GM18499 (cell line): ENCODE data around the gene FAM114A1.

Experiments
- ATAC-seq: cut with Tn5 transposase; IDR thresholded peaks from one replicate; pipeline ENCODE4 v1.9.1; 2021; ENCODE audit warnings: moderate number of reproducible peaks; ENCODE audit not compliant: insufficient read depth, unreplicated experiment

FAM114A1 gene

DNA sequence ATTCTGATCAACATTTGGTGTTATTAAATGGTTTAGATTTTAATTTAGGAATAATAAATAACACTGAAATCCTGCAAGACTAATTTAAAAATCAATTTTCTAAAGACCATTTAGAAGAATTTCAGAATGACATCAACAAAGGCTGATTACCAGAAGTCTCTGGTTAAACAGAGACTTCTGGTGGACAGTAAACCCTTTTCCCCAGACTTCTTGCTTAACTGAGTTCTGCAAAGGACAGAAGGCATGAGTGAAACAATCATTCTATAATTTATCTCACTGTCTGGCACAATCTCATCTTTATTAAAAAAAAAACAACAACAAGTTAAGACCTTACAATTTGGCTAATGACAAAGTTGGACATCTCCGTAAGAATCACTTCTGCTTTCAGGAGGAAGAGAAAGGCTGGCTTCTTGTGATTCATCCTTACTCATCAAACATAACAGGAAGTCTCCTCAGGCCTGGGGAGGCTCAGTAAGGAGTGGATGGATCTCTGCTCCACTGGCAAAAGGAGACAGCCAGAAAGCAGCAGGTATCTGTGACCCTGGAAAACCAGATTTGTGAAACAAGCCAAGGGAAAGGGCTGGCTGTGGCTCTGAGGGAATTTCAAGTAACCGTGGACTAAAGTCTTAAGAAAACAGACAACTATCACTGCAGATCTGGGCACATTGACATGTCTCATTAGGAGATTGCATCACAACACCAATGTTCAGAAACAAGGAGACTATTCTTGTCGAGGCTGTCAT lies 10.1 kb upstream of the FAM114A1 start:
- peak; percentile 59 for ATAC-seq

DNA sequence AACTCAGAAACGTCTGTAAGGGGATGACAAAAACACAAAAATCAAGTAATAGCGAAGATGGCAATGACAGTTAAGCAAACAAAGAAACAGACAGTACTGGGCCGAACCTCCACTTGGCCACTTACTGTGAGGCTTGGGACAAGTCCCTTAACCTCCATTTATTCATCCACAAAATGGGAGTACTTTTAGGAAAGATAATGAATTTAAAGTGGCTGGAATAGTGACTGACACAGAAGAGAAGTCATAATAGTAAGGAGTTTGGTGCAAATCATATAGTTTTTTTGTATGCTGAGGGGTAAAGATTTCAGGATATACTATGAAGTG lies 9.5 kb upstream of the FAM114A1 start:
- ATAC-seq = no peak

DNA sequence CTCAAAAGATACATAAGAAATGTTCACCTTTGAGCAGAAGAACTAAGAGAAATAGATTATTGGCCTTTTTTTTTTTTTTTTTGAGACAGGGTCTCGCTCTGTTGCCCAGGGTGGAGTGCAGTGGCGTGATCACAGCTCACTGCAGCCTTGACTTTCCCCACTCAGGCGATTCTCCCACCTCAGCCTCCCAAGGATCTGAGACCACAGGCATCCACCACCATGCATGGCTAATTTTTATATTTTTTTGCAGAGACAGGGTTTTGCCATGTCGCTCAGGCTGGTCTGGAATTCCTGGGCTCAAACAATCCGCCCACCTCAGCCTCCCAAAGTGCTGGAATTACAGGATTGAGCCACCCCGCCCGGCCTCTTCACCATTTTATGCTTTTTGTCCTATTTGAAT lies 8.1 kb upstream of the FAM114A1 start:
- ATAC-seq = no peak

DNA sequence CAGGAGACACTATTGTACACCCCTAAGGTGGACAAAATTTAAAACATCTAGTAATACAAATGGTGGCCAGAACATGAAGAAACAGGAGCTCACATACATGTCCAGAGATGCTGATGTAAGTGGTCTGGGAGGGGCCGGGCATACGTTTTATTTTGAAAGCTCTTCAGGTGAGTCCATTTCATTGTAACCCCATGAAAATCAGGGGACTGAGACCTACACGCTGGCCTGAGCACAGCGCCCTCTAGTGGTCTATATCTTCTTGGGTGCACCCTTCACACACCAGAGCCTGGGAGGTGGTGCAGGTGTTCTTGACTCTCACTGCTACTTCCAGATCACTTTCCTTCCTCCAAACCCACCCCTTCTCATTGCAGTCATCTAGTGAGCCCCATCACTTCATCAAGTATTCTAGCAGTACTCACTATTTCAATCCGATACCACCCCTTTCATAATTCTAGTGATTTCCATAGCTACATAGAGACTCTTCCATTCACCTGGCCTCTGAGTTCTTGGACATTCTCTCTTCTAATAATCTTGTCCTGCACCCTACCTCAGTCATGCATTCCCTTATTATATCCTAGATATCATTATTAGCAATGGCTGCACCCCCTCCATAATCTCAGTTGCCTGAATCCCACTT lies 6.7 kb upstream of the FAM114A1 start:
- no peak for ATAC-seq

DNA sequence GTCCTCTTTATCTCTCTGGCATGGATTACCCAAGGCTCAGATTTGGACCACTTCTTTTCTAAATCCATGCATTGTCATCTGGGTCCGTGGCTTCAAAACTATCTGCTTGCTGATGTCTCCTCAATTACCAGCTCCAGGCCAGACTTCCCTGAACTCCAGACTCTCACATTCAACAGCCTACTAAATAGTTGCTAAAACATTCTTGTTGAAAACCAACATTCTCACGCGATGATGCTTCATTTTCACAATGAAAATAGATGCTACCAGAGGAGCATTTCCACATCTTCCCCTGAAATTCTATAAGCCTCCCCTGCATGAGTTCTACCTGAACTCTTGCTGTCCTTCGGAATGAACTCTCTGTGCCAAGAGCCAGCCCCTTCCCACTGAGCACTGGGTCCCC lies 5.8 kb upstream of the FAM114A1 start:
- ATAC-seq = no peak

DNA sequence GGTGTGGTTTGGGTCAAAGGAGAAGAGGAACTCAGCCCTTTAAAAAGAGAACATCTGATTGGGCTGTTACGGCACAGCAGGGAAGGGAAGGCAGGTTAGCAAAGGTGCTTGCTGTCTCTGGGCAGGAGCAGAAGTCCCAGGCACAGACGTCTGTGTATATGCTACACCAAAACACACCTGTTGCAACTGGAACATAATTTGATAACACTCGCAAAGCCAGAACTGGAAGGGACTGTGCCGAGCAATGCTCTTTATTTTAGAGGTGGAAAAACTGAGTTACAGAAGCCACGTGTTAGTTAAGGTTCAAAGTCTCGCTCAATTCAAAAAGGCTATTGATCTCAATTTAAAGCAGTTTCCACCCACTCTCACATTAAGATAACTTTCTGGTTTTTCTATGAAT lies 2.2 kb upstream of the FAM114A1 start:
- no peak for ATAC-seq

DNA sequence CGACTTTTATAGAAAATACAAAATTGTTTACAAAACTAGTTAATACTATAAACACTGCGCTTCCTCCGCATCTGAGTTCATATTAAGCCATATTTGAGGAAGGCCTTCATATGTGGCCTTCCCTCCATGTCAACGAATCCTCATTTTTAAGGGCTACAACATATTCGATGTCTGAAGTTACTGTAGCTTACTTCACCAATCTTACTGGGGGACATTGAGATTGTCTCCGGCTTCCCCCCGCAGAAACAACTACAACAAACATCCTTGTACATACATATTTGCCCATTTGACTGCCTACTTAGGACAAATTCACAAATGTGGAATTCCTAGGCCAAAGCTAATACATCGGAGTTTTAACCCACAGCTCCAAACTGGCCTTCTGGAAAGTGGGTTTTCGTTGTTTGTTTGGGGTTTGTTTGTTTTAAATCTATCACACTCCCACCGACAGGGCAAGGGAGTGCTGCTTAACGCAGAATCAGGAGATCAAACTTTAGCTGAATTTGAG lies 581 bp upstream of the FAM114A1 start:
- no peak for ATAC-seq

DNA sequence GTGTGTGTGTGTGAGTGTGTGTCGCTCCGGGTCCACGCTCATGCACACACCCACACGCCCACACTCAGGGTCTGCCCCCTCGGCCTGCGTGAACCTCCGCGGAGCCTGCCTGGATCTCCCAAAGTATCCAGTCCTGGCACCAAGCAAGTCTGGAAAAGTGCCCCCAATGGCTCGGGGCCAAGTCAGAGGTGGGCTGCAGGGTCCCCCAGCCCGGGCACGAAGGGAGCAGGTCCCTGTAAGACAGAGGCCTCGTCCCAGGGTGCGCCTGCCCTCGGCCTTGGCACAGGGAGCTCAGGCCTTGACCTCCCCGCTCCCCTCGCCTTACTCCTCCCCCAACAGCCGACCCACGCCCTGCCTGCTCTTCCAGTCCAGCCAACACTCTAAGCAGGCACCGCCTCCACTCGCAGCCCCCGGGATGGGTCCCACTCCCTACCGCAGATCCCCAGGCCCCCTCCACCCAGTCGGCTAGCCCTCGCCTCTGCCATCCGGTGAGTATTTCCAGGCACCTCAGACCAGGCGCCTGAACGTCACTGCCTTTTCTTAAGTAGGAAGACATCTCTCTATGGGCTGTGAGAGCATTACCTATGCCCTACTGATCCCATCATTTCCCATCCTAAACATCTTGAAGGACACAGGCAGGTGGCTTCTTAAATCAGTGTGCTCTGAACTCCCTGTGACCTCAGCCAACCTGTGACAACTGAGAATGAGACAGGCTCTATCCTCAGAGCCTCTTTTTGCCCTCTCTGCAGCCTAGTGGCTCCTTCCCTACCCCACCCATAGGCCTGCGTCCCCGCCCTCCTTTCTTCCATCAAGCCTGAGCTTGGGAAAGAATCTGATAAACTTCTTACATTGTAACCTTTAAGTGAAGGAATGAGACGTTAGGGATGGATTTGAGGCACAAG lies 704 bp downstream of the FAM114A1 start:
- no peak for ATAC-seq

DNA sequence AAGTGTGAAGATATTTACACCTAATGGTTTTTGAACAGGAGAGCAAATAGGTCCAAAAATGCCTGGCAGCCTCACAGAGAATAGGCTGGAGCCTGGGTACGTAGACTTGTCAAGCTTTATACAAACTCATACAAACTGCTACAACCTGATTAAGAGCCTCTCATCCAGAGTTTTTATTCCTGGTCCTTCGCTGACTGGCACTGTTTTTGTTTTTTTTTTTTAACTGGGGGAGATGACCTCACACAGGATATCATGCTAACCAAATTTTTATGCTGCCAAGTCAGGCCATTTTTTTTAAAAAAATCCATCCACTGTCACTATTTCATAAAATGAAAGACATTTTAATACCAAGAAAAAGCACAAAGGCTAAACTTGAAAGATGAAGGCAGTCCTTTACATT lies 1.9 kb downstream of the FAM114A1 start:
- no peak for ATAC-seq

DNA sequence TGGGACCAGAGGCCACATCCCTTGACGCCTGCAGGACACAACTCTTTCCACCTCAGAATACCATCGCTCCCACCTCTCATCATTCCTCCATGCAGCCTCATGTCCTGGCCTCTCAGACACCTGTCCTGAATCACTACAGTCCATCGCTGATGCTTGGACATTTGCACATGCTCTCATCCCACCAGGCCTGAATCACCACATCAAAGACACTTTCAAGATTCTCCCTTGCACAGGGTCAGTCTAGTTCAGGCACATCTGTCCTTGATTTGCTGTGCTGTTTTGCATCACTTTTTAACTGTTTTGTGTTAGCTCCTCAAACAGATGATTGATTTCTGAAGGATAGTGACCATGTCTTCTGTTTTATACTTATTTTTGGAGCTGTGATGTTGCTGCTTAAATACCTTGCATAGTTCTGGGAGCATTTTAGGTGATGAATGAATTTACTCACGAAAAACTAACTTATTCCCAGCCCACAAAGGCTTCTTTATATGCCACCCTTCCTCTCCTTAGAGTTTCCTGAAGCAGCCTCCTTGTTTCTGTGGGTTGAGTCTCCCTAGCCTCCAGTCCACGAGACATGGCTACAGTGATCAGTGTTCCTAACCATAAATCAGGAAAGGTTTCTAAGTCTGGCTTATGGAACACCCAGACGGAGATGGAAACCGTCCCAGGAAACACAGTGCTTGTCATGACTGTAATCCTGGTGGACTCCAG lies 2.6 kb downstream of the FAM114A1 start:
- ATAC-seq = no peak

DNA sequence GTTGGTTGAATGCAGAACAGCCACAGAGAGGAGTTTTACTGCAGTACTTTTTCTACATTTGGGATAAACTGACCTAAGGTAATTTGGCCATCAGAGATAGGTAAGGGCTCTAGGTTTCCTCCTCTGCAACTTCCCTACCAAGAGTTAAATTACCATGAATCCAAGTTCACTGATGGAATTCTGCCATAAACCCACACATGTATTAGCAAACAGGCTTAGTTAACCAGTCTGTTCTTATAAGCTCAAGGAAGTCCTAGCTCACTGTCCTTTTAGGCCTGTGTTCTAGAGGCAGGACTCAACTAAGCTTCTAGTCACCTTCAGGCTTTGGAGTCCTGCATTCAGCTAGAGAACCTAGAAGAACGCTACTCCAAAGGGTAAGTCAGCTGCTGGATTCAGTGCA lies 4.0 kb downstream of the FAM114A1 start:
- ATAC-seq = no peak

DNA sequence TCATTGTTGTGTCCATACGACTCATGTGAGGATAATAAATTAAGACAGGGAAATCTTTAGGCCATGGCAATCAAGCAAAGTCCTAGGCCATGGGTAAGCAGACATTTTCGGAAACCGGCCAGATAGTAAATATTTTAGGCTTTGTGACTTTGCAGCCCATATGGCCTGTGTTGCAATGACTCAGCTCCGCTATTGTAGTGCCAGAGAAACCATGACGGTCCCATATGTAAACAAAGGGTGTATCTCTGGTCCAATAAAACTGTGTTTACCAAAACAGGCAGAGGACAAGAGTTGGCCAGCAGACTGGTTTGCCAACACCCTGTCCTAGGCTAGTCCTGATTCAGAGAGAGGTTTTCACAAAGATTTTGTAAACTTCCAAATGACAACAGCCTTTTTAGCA lies 5.0 kb downstream of the FAM114A1 start:
- no peak for ATAC-seq

DNA sequence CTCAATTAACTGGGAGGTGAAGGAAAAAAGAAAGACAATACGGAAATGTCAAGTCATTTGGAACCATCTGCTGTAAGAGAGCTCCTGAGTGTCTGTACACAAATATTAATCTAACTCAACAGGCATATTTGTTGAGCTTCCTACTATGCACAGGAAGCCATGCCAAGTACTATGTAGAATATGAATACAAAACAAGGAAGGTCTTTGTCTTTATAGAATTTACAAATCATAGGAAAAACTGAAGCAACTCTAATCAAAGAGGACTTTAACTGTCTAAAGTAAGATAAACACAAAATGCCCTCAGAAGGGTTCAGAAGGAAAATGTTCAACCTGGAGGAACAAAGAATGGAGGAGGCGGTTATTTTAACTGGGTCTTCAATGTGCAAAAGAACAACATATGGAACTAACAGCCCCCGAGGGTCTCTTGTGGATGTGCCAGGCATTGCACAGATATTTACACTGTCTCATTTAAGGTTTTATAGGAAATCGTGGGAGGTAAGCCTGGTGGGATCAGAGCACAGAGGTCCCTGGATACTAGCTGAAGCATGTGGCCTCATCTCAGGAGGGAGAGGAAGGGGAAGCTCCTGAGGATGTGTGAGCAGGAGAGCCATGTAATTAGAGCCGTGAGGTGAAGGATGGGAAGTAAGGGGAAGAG lies 5.8 kb downstream of the FAM114A1 start:
- no peak for ATAC-seq

DNA sequence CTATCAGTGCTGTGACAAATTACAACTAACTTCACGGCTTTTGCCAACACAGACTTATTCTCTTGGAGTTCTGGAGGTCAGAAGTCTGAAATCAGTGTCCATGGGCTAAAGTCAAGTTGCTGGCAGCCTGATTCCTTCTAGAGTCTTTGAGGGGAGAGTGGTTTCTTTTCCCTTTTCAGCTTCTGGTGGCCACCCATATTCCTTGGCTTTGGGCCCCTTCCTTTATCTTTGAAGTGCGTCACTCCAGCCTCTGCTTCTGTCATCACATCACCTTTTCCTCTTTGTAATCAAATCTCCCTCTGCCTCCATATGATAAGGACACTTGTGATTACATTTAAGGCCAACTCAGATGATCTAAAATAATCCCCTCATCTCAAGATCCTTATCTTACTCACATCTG lies 9.0 kb downstream of the FAM114A1 start:
- no peak for ATAC-seq

DNA sequence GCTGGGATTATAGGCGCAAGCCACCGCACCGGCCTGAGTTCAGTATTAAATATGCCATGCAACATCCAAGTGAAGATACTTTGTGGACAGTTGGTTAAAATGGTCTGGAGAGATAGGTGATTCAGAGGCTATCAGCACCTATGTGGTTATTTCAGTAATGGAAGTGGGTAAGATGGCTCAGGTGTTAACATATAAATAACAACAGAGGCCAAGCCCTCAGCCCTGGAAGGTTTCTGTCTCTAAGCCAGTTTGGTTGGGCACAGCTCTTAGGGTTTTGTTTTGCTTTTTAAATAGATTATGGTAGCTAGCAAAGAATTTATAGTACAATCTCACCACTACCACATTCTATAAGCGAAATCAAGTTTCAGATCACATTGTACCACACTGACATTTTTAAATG lies 16.6 kb downstream of the FAM114A1 start:
- no peak for ATAC-seq

DNA sequence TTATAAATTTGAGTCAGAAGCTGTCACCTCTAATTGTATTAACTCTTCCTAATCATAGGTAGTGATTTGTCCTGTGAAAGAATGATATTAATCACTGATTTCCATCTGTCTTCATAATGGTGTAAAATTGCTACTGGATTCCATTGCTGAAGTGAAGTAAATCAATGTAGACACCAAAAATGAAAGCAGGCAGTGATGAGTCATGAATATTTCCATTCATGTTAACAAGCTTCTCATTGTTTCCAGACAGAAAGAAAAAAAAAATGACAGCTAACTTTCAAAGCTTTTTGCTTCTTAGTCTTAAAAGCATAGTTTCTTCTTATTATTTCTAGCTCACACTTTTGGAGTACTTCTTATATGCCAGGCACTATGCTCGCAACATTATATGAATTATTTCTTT lies 21.5 kb downstream of the FAM114A1 start:
- no peak for ATAC-seq

DNA sequence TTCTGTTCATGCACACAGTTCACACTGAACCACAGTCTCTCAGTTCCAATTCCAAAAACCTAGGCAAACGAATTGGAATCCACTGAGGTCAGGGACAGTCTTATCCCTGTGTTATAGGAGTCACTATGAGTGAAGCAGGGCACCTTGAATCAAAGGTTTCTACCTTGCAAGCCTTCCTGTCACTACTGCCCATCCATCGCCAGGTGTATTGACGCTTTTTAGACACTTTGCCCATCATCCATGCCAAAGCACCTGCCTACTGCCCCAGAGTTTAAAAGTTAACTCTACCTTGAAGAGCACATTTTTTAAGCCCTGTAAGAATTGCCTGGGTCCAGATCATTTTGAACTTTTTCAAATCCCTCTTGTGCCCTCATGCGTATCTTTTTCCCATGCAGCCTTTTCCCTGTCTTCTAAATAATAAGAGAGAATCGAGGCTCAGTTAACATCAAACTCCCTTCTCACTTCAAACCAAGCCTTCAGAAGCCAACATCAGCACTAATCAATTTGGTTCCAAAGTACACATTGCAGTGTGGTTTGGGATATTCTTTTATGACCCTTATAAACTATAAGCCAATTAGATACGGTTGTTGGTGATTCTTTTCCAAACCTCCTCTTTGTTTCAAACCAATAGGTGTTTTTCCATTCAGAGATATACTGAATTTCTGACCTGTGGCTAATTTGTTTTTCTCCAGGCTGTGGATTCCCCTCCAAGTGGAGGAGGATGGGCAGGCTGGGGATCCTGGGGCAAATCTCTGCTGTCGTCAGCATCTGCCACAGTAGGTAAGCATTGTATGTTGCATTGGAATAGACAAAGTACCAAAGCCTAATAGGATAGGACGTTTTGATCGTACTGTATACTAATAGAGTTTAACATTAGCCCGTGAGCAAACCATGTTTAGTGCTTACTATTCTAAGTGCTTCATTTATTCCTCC lies 23.7 kb downstream of the FAM114A1 start:
- no peak for ATAC-seq

DNA sequence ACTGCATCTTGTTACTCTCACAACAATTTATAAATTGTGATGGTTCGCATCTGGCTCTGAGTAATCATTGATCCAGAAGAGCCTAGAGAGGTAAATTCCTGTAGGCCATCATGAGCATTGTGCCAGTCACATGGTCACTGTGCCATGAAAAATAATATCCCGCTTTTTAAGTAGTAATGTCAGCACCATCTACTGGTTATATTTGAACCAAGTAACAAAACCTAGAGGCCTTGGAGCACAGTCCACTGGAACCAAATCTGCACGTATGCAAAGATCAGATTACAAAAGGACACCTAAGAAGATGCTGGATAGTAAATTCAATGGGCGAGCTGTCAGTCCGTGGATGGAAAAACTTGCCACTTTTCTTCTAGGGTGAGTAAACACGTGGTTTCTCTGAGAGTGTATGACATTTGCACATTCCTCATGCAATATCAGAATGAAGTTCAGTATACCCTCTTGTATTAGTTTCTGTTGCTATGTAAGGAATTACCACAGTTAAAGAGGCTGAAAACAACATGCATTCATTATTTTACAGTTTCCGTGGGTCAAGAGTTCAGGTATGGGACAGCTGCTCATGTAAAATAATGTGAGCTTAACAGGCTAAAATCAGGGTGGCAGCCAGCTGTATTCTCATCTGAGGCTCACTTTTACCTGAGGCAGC lies 26.8 kb downstream of the FAM114A1 start:
- no peak for ATAC-seq

DNA sequence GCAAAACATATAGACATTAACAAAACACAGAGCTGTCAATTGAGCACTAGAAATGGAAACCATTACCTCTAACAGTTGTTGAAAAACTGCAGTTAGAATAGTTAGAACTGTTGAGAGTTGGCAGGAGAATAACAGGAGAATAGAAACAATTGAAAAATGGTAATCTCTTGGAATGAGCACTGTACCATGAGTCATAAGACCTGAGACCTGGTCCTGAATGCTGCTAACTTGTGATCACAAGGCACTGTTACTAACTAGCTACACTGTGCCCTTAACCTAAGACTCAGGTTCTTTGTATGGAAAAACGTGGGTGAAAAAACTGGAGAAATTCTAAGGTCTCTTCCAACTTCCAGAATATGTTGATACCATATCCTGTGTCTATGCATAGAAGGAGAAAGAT lies 29.3 kb downstream of the FAM114A1 start:
- no peak for ATAC-seq
